SU-DHL-6 (cell line): ENCODE measurements around the gene ZMPSTE24.

Experiments used
- CTCF ChIP-seq: fragments of 200-600 bp; sonication (generic); IDR thresholded peaks from one replicate; pipeline ENCODE4 v1.5.1; 2017; ENCODE audit warnings: antibody characterized with exemption, mild to moderate bottlenecking, low read length, moderate library complexity; ENCODE audit not compliant: insufficient read depth, poor library complexity, severe bottlenecking
- EZH2phosphoT487 ChIP-seq: fragments of 200-600 bp; sonication (generic), shearing (Covaris generic); conservative IDR thresholded peaks from 2 replicates; pipeline ENCODE4 v1.6.1; 2018; ENCODE audit warnings: mild to moderate bottlenecking, antibody characterized with exemption, low read length, moderate library complexity, mixed read lengths

- TF ChIP-seq CTCF (no peak), EZH2phosphoT487 (no peak)
Observed at GRCh38 chr1:40307186-40307585, 49.1 kb downstream of the ZMPSTE24 start.
